Mononuclear cell (primary cell): ENCODE measurements around the gene NHLRC2. TPM values are rescaled to one million over a fixed set of nuclear protein-coding genes. Genes with fewer than 3 reads are reported as not detected.

ENCODE experiments used
- H3K27me3 ChIP-seq: 2 replicates; pipeline ENCODE4 v1.6.0; 2011; ENCODE audit warnings: low read length, control low read depth; ENCODE audit not compliant: insufficient read depth
- H3K4me1 ChIP-seq: 2 replicates; pipeline ENCODE4 v1.5.1; 2011; ENCODE audit warnings: mild to moderate bottlenecking, low read length, control low read depth; ENCODE audit not compliant: insufficient read depth
- H3K4me3 ChIP-seq: 2 replicates; pipeline ENCODE4 v1.5.1; 2011; ENCODE audit warnings: mild to moderate bottlenecking, low read length, moderate library complexity
- H3K9me3 ChIP-seq: 2 replicates; pipeline ENCODE4 v1.5.1; 2011; ENCODE audit warnings: low read depth, mild to moderate bottlenecking, control low read depth, low read length
- total RNA-seq: library from RNA; depleted of rRNA; stranded (reverse); fragments of >200 nt; gene quantifications from one replicate; pipeline ENCODE4 v1.2.3, GENCODE V29; 2012

Gene NHLRC2
- total RNA-seq, 1 donor, result 6.0 TPM

GRCh38 chr10:113876461-113876860 is 22.0 kb downstream of the NHLRC2 start:
- Histone ChIP-seq H3K27me3 (no peaks in the 10 kb centered on the region), H3K4me3 (no peak overlapping the region), H3K4me1 (no peaks in the 10 kb centered on the region), H3K9me3 (no peaks in the 10 kb centered on the region)

GRCh38 chr10:113879691-113880090 is 25.2 kb downstream of the NHLRC2 start:
- no peak overlapping the region for H3K4me3 ChIP-seq
- no peaks in the 10 kb centered on the region for H3K27me3 ChIP-seq
- H3K9me3 ChIP-seq, result no peaks in the 10 kb centered on the region
- H3K4me1 ChIP-seq, result no peaks in the 10 kb centered on the region

- Histone ChIP-seq H3K4me1 (no peaks in the 10 kb centered on the region), H3K27me3 (no peaks in the 10 kb centered on the region), H3K4me3 (no peak overlapping the region)
Measured at GRCh38 chr10:113880236-113880635, 25.8 kb downstream of the NHLRC2 start.

GRCh38 chr10:113882240-113882639 is 27.8 kb downstream of the NHLRC2 start:
- Histone ChIP-seq H3K27me3 (no peaks in the 10 kb centered on the region), H3K9me3 (no peaks in the 10 kb centered on the region), H3K4me1 (no peaks in the 10 kb centered on the region), H3K4me3 (no peak overlapping the region)

More at GRCh38 chr10:113880236-113880635, 25.8 kb downstream of the NHLRC2 start:
- no peaks in the 10 kb centered on the region for H3K9me3 ChIP-seq

- Histone ChIP-seq H3K27me3 (no peaks in the 10 kb centered on the region), H3K9me3 (no peaks in the 10 kb centered on the region), H3K4me3 (no peak overlapping the region), H3K4me1 (no peaks in the 10 kb centered on the region)
Measured at GRCh38 chr10:113889911-113890310, 35.5 kb downstream of the NHLRC2 start.

- H3K27me3 ChIP-seq, result no peaks in the 10 kb centered on the region
- no peaks in the 10 kb centered on the region for H3K9me3 ChIP-seq
- no peaks in the 10 kb centered on the region for H3K4me1 ChIP-seq
- no peak overlapping the region for H3K4me3 ChIP-seq
Measured at GRCh38 chr10:113890769-113891168, 36.3 kb downstream of the NHLRC2 start.

- Histone ChIP-seq H3K4me1 (no peaks in the 10 kb centered on the region), H3K27me3 (no peaks in the 10 kb centered on the region), H3K4me3 (no peak overlapping the region), H3K9me3 (no peaks in the 10 kb centered on the region)
Measured at GRCh38 chr10:113891476-113891875, 37.0 kb downstream of the NHLRC2 start.

GRCh38 chr10:113893570-113893969 is 39.1 kb downstream of the NHLRC2 start:
- Histone ChIP-seq H3K9me3 (no peaks in the 10 kb centered on the region), H3K4me1 (no peaks in the 10 kb centered on the region), H3K4me3 (no peak overlapping the region), H3K27me3 (no peaks in the 10 kb centered on the region)

- Histone ChIP-seq H3K9me3 (no peaks in the 10 kb centered on the region), H3K4me1 (no peaks in the 10 kb centered on the region), H3K27me3 (no peaks in the 10 kb centered on the region), H3K4me3 (no peak overlapping the region)
Measured at GRCh38 chr10:113894581-113894980, 40.1 kb downstream of the NHLRC2 start.

GRCh38 chr10:113895018-113895417 is 40.6 kb downstream of the NHLRC2 start:
- H3K4me1 ChIP-seq, result no peaks in the 10 kb centered on the region
- no peaks in the 10 kb centered on the region for H3K9me3 ChIP-seq
- H3K4me3 ChIP-seq, result no peak overlapping the region
- no peaks in the 10 kb centered on the region for H3K27me3 ChIP-seq

GRCh38 chr10:113897693-113898618 is 43.5 kb downstream of the NHLRC2 start:
- H3K4me1 ChIP-seq, result no peaks in the 10 kb centered on the region
- H3K9me3 ChIP-seq, result no peaks in the 10 kb centered on the region
- no peaks in the 10 kb centered on the region for H3K27me3 ChIP-seq
- H3K4me3 ChIP-seq, result no peak overlapping the region

- no peaks in the 10 kb centered on the region for H3K4me1 ChIP-seq
- H3K27me3 ChIP-seq, result no peaks in the 10 kb centered on the region
- H3K4me3 ChIP-seq, result no peak overlapping the region
- no peaks in the 10 kb centered on the region for H3K9me3 ChIP-seq
Measured at GRCh38 chr10:113899952-113900598, 45.6 kb downstream of the NHLRC2 start.

GRCh38 chr10:113905756-113906155 is 51.3 kb downstream of the NHLRC2 start:
- Histone ChIP-seq H3K4me1 (no peaks in the 10 kb centered on the region), H3K9me3 (no peaks in the 10 kb centered on the region), H3K4me3 (no peak overlapping the region), H3K27me3 (no peaks in the 10 kb centered on the region)

GRCh38 chr10:113907166-113907565 is 52.7 kb downstream of the NHLRC2 start:
- no peaks in the 10 kb centered on the region for H3K4me1 ChIP-seq
- H3K4me3 ChIP-seq, result no peak overlapping the region
- no peaks in the 10 kb centered on the region for H3K9me3 ChIP-seq
- no peaks in the 10 kb centered on the region for H3K27me3 ChIP-seq

- no peak overlapping the region for H3K4me3 ChIP-seq
- no peaks in the 10 kb centered on the region for H3K27me3 ChIP-seq
- H3K4me1 ChIP-seq, result no peaks in the 10 kb centered on the region
- no peaks in the 10 kb centered on the region for H3K9me3 ChIP-seq
Measured at GRCh38 chr10:113908236-113908635, 53.8 kb downstream of the NHLRC2 start.
